ENCODE results near the gene CLEC11A.
"Not testable (repeated sequence)": the region's sequence is repeated elsewhere in the genome, so short reads cannot be mapped to it uniquely, and the experiment has no call there.

CLEC11A gene

GRCh38 chr19:50723735-50724521 is 764 bp downstream of the CLEC11A start:
- no peak for FAIRE-seq

GRCh38 chr19:50724522-50725217 is 1.5 kb downstream of the CLEC11A start:
- no peak for FAIRE-seq

- no peak for FAIRE-seq
These were observed 2.2 kb downstream of the CLEC11A start for GRCh38 chr19:50725218-50725910.

DNA sequence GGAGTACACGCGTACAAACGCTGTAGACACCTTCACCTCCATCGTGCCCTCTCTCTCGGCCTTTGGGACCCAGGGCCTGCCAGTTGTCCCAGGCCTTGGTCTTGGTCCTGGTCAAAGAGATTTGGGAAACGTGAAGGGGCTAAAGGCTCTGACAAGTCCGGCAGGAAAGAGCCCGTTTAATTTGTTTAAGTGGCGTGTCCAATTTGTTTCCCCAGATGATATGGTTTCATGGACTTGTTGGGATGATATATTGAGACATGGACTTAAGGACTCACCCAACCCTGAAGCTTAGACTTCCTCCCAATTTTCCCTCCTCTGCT is 2.7 kb downstream of the CLEC11A start:
- no peak for FAIRE-seq

DNA sequence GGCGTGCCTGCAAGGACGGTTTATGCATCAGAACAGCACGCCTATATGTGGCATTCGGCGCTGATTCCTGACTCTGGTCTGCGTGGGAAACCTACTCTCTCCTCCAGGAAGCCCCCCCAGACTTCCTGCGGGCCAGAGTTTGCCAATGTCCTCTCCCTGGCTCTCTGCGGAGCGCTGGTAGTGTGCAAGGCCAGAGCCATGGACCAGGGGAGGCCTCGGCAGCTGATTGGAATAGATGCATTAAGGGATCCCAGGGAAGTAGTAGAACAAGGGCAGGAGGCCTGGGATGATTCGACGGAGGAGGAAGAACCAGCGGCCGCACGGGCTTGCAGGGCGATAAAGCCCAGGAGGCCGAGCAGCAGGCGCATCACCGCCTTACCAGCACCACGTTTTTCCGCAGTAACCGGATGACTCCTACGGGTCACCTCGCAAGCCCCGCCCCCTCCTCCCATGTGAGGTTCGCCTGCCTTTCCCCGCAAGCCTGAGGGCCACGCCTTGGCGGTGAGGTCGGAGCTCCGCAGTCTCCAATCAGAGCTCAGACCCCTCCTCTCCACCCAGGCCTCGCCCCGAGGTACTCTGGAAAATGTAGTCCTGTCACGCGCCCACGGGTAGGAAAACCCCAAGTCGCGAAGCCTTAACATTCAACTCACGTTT is 5.0 kb downstream of the CLEC11A start:
- no peak for FAIRE-seq

- FAIRE-seq = no peak
These were observed 6.7 kb downstream of the CLEC11A start for GRCh38 chr19:50729894-50730293.

GRCh38 chr19:50735869-50736268 is 12.7 kb downstream of the CLEC11A start:
- no peak for FAIRE-seq

GRCh38 chr19:50736338-50736737 is 13.2 kb downstream of the CLEC11A start:
- FAIRE-seq = no peak

DNA sequence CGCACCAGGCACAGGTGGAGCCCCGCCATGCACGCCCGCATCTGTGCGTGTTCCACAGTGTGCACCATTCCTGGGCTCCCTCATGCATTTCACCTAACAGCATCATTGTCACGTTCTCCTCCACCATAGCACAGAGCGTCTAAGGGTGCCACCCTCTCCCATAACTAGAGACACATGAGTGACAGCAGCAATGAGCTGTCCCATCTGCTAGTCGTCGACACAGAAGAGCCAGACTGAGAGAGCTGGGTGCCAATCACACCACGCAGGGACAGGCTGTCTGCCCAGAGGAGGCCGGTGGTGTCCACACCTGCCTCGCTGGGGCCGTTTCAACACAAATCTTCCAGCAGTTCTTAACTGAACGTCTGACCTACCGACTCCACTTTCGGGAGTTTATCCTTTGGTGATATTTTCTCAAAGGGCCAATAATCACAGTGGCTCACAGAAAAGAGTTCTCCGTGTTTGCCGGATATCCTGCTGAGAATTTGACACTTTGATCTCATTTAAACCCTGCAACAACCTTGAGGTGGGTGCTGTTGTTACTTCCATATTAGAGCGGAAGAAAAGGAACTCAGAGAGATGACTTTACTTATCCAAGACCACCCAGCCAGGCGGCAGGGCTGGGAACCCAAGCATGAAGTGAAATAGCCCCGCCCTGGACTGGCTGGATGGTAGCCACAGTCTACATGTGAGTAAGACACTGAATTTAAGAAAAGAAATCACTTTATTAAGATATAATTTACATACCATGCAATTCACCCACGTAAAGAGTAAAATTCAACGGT is 16.2 kb downstream of the CLEC11A start:
- FAIRE-seq = no peak

DNA sequence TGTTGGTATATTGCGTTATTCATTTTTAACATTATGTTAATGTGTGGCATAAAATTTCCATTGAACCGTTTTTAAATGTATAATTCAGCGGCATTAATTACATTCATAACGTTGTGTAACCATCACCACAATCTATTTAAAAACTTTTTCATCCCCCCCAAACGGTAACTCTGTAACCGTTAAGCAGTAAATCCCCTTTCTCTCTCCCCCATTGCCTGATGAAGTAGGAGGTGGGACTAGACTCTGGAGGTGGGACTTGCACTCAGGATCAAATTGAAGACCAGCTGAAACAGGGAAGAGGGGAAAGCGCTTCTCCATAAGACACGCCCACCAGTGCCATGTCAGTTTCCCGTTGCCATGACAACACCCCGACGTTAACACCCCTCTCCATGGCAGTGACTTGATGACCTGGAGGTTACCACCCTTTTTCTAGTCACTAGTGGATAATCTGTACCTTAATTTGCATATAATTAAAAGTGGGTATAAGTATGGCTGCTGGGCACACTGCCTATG is 16.8 kb downstream of the CLEC11A start:
- no peak for FAIRE-seq

DNA sequence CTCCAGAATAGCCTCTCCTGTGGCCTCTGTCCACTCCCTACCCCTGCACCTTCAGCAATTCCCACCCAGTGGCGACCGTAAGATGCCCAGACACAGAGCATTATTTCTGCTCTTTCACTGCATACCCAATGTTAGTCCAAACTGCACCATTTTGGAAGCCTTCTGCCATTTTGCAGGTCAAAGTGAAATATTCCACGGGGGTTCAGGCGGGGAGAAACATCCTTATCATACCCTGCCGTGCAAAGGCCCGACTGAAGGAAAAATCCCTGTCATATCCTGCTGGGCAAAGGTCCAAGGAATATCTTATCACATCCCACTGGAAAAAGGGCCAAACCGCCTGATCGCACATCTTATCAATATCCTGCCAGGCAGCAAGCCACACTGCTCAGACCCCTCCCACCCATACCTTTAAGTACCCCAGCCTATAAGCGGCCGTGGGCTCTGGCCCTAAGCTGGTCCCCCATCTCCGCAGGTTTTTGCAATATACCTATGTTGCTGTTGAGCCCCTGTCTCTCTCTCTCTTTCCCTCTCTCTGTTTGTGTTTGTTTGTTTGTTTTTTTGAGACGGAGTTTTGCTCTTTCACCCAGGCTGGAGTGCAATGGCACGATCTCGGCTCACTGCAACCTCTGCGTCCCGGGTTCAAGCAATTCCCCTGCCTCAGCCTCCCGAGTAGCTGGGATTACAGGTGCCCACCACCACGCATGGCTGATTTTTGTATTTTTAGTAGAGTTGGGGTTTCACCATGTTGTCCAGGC is 18.2 kb downstream of the CLEC11A start:
- no peak for FAIRE-seq

GRCh38 chr19:50743537-50743936 is 20.4 kb downstream of the CLEC11A start:
- no peak for FAIRE-seq

GRCh38 chr19:50745221-50745620 is 22.1 kb downstream of the CLEC11A start:
- no peak for FAIRE-seq

DNA sequence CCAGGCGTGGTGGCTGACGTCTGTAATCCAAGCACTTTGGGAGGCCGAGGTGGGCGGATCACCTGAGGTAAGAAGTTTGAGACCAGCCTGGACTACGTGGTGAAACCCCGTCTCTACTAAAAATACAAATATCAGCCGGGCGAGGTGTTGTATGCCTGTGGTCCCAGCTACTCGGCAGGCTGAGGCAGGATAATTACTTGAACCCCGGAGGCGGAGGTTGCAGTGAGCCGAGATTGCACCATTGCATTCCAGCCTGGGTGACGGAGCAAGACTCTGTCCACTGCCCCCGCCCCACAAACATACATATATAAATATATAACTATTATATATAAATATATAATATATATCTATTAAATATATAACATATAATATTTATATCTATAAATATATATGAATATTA is 24.0 kb downstream of the CLEC11A start:
- FAIRE-seq = not testable (repeated sequence)

- FAIRE-seq = no peak
These were observed 26.3 kb downstream of the CLEC11A start for GRCh38 chr19:50749490-50749889.

GRCh38 chr19:50750010-50750409 is 26.8 kb downstream of the CLEC11A start:
- no peak for FAIRE-seq

DNA sequence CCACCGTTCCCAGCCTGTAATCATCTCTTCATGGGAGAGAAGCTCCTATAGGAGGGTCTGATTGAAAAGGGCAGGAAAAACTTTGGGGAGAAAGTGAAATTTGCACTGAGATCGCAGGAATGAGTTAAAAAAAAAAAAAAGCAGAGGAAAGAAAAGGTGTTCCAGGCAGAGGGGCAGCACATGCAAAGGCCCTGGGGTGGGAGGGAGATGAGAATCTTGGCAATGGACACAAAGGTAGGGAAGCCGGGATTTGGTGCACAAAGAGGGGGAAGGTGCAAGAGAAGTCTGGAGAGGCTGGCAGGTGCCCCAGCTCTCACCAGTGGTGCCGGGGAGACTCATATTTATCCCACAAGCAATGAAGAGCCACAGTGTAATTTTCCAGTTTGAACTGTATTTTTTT is 30.7 kb downstream of the CLEC11A start:
- FAIRE-seq = no peak

- FAIRE-seq = not testable (repeated sequence)
These were observed 33.1 kb downstream of the CLEC11A start for GRCh38 chr19:50756244-50756643.

DNA sequence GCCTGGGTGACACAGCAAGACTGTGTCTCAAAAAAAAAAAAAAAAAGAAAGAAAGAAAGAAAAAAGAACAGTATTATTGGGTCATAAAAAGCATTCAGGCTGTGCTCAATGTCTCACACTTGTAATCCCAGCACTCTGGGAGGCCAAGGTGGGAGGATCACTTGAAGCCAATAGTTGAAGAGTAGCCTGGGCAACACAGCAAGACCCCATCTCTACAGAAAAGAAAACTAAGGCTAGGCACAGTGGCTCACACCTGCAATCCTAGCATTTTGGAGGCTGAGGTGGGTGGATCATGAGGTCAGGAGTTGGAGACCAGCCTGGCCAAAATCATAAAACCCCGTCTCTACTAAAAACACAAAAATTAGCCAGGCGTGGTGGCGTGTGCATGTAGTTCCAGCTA is 34.5 kb downstream of the CLEC11A start:
- not testable (repeated sequence) for FAIRE-seq

DNA sequence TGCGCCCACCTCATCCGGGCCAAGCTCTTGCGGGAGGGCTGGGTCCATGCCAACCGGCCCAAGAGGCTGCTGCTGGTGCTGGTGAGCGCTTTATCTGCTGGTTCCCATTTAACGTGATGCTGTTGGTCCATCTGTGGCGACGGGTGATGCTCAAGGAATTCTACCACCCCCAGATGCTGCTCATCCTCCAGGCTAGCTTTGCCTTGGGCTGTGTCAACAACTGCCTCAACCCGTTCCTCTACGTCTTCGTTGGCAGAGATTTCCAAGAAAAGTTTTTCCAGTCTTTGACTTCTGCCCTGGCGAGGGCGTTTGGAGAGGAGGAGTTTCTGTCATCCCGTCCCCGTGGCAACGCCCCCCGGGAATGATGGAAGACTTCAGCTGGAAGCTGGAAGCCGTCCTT is 35.9 kb downstream of the CLEC11A start:
- FAIRE-seq = not testable (repeated sequence)

DNA sequence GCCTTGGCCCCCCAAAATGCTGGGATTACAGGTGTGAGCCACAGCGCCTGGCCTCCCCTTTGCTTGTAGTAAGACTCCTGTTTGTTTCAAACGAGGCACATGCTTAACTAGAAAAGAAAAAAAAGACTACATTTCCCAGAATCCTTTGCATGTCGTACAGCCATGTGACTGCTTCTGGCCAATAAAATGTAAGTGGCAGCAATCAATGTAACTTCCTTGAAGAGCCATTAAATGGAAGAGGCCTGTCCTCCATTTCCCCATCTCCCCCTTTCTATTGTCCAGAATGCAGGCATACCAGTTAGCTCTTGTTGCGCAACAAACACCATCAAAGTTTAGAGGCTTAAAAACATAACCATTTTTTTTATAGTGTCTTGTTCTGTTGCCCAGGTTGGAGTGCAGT is 36.7 kb downstream of the CLEC11A start:
- no peak for FAIRE-seq

DNA sequence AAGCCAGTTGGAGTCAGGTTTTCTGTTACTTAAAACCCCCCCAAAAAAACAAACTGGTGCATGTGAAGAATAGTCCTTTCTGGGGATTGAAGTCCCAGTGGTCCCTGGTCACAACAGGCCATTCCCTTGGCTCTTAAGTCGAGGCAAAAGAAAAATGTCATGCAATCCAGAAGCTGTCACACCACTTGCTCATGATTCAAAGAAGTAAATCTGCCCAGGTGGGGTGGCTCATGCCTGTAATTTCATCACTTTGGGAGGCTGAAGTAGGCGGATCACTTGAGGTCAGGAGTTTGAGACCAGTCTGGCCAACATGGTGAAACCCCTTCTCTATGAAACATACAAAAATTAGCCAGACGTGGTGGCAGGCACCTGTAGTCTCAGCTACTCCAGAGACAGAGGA is 38.3 kb downstream of the CLEC11A start:
- not testable (repeated sequence) for FAIRE-seq

All from islet of Langerhans (tissue), 1 donor.